Astrocyte (in vitro differentiated cells and primary cell): ENCODE measurements around the gene EEF2K.

Experiments used
- CTCF ChIP-seq: IDR thresholded peaks from 2 replicates; pipeline ENCODE4 v1.5.1; 2011; ENCODE audit warnings: low read depth, mild to moderate bottlenecking, inconsistent platforms, low read length, moderate library complexity; ENCODE audit not compliant: insufficient read depth
- EZH2 ChIP-seq: IDR thresholded peaks from 2 replicates; pipeline ENCODE4 v1.6.1; 2012; ENCODE audit warnings: mild to moderate bottlenecking, low read length, inconsistent platforms; ENCODE audit not compliant: insufficient read depth

GRCh38 chr16:22262460-22262859 is 56.4 kb downstream of the EEF2K start:
- TF ChIP-seq EZH2 (no peak), CTCF (no peak)
